Hepatocyte (in vitro differentiated cells): Measurements from ENCODE around the gene LSM4.

ENCODE experiments used
- CTCF ChIP-seq: fragments of 200-600 bp; sonication (generic); IDR thresholded peaks from 2 replicates; pipeline ENCODE4 v1.5.1; 2016; ENCODE audit warnings: antibody characterized with exemption, mild to moderate bottlenecking; ENCODE audit not compliant: poor library complexity
- EZH2phosphoT487 ChIP-seq: fragments of 200-600 bp; sonication (generic); IDR thresholded peaks from one replicate; pipeline ENCODE4 v1.6.1; 2018; ENCODE audit warnings: antibody characterized with exemption, mild to moderate bottlenecking, low read depth, moderate library complexity; ENCODE audit not compliant: unreplicated experiment, severe bottlenecking

GRCh38 chr19:18282788-18283141, 40.1 kb downstream of the LSM4 start:
- TF ChIP-seq CTCF (no peak), EZH2phosphoT487 (no peak)
